Esophagus (tissue), 2 donors: ENCODE data around the gene MRGPRD. TPM values are rescaled to one million over a fixed set of nuclear protein-coding genes. Genes with fewer than 3 reads are reported as not detected.

Experiments
- H3K27ac ChIP-seq, 2 donors: one replicate each; pipeline ENCODE4 v1.5.1; 2013; ENCODE audit warnings: low read depth in 2 of 2, mild to moderate bottlenecking in 2 of 2, inconsistent platforms in 1 of 2, low read length in 1 of 2, moderate library complexity in 1 of 2
- H3K27me3 ChIP-seq, 2 donors: one replicate each; pipeline ENCODE4 v1.6.1; 2013; ENCODE audit warnings: low read length in 2 of 2, control low read depth in 1 of 2, mild to moderate bottlenecking in 1 of 2; ENCODE audit not compliant: insufficient read depth in 2 of 2, control insufficient read depth in 1 of 2
- H3K36me3 ChIP-seq, 2 donors: one replicate each; pipeline ENCODE4 v1.6.1; 2013; ENCODE audit warnings: low read length in 1 of 2; ENCODE audit not compliant: control insufficient read depth in 2 of 2, insufficient read depth in 2 of 2
- H3K4me1 ChIP-seq, 2 donors: one replicate each; pipeline ENCODE4 v1.6.1; 2013; ENCODE audit warnings: low read length in 1 of 2; ENCODE audit not compliant: control insufficient read depth in 2 of 2, insufficient read depth in 2 of 2
- H3K4me3 ChIP-seq, 2 donors: one replicate each; pipeline ENCODE4 v1.5.1; 2013; ENCODE audit warnings: low read length in 2 of 2, mild to moderate bottlenecking in 2 of 2, low read depth in 1 of 2, moderate library complexity in 1 of 2
- H3K9me3 ChIP-seq, 2 donors: one replicate each; pipeline ENCODE4 v1.6.1; 2013; ENCODE audit warnings: mild to moderate bottlenecking in 2 of 2, low read depth in 1 of 2, low read length in 1 of 2, moderate library complexity in 1 of 2; ENCODE audit not compliant: control insufficient read depth in 2 of 2, insufficient read depth in 1 of 2
- WGBS, 2 donors: extraction: QIAGEN DNeasy Blood & Tissue Kit; methylation state at CpG; one replicate each; pipeline ENCODE4 v1.1.7; 2013; 5-methylcytosine and 5-hydroxymethylcytosine counted together
- polyA plus RNA-seq, 2 donors: library from polyadenylated mRNA; stranded (reverse); fragments of 200-250 nt; gene quantifications; one replicate each; pipeline ENCODE4 v1.2.3, GENCODE V29; 2013
- donor health status: healthy with polysubstance abuse.
- donor health status: Bipolar disorder and iron deficiency.

MRGPRD gene
- polyA plus RNA-seq, 2 donors: not detected

DNA sequence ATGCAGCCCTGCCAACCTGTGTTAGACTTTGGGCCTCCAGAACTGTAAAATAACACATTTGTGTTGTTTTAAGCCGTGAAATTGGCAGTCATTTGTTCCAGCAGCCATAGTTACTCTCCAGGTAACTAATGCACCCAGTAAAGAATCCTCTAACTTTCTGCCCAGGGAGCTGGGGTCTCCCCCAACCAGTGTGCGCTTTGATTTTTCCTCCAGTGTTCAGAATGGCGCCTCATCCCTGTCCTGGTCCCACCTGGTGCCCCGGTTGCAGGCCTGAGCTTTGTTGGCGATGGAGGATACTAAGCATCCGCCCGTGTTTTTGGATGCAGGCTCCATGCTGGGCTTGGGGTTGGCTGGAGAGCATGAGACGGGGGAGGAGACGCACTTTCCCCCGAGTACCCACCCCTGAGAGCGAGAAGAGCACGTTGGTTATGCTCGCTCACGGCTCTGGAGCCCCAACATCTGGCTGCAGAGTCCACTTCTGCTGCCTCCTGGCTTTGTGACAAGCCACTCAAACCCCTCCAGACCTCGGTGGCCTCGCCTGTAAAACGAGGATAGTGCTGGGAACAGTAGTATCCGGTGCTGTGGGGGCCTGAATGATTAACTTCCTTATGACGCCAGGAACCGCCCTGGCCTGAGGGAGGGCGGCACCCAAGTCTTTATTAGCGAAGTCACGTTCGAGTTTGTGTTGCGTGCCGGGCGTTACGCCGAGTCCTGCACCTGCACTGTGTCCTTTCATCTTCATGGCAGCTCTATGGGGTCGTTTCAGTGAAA lies 25.8 kb downstream of the MRGPRD start:
- Histone ChIP-seq H3K4me1 (peaks cover 2 to 5% of the 10 kb centered on the region in 2 donors), H3K36me3 (no peaks in the 10 kb centered on the region), H3K27me3 (no peaks in the 10 kb centered on the region), H3K9me3 (no peaks in the 10 kb centered on the region), H3K27ac (peak overlapping the region in 1 of 2 donors; percentile 24), H3K4me3 (no peak overlapping the region)
- 33 to 38% methylated on average over 30 of the region's 30 CpGs for WGBS, 2 donors

DNA sequence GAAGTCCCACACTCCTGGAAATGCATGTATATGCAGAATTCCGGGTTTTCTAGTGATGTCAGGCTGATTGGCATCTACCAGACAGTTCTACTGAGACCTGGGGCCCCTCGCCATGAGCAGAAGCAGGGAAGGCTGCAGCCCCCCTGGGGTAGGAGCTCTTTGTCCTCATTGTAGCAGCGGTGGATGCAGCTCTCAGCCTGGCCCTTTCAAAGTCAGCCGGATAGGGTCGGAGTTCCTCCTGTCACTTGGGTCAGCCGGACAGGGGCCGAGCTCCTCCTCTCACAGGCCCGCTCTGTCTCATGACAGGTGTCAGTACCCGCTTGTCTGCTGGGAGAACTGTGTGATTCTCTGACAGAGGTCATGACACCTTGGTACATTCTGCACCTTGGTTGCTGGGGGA lies 30.0 kb downstream of the MRGPRD start:
- no peaks in the 10 kb centered on the region for H3K27me3 ChIP-seq
- 78 to 84% methylated on average over 9 of the region's 9 CpGs for WGBS, 2 donors

DNA sequence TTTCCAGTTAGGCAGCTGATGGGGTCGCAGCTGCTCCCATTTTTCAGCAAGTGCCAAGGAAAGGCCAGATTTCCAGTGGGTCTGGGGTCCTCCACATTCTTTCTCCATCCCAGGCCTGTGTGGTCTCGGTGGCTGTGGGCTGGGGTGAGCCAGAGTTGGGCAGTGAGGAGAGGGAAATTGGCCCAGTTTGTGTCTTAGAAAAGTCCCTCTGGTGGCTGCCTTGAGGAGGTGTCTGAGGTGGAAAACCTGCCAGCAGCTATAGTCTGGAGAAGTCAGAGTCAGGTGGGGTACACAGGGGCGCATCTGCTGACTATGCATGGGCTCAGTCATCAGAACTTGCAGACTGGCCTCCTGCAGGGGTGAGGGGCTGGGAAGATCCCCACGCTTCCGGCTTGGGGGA lies 30.5 kb downstream of the MRGPRD start:
- H3K36me3 ChIP-seq: no peaks in the 10 kb centered on the region
- no peaks in the 10 kb centered on the region for H3K27me3 ChIP-seq
- no peaks in the 10 kb centered on the region for H3K9me3 ChIP-seq
- no peak overlapping the region for H3K4me3 ChIP-seq
- WGBS, 2 donors: 82% methylated on average over 5 of the region's 5 CpGs
- H3K4me1 ChIP-seq: peaks cover 2% of the 10 kb centered on the region in 2 donors
- H3K27ac ChIP-seq: no peak overlapping the region

More for the DNA sequence above, 30.0 kb downstream of the MRGPRD start:
- H3K4me3 ChIP-seq: no peak overlapping the region
- H3K36me3 ChIP-seq: no peaks in the 10 kb centered on the region
- H3K9me3 ChIP-seq: no peaks in the 10 kb centered on the region
- peaks cover 2% of the 10 kb centered on the region in 2 donors for H3K4me1 ChIP-seq
- no peak overlapping the region for H3K27ac ChIP-seq

DNA sequence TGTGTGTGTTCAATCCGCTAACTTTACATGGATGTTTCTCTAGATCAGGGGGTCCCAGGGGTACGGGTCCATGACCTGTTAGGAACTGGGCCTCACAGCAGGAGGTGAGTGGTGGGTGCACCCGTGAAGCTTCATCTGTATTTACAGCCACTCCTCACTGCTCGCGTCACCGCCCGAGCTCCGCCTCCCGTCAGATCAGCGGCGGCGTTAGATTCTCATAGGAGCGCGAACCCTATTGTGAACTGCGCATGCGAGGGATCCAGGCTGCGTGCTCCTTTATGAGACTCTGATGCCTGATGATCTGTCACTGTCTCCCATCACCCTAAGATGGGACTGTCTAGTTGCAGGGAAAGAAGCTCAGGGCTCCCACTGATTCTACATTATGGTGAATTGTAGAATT lies 31.9 kb downstream of the MRGPRD start:
- Histone ChIP-seq H3K4me3 (no peak overlapping the region), H3K36me3 (no peaks in the 10 kb centered on the region), H3K4me1 (peaks cover 2% of the 10 kb centered on the region in 2 donors), H3K27me3 (no peaks in the 10 kb centered on the region), H3K9me3 (no peaks in the 10 kb centered on the region), H3K27ac (no peak overlapping the region)
- whole genome bisulfite sequencing, 2 donors: 95% methylated on average over 17 of the region's 17 CpGs

DNA sequence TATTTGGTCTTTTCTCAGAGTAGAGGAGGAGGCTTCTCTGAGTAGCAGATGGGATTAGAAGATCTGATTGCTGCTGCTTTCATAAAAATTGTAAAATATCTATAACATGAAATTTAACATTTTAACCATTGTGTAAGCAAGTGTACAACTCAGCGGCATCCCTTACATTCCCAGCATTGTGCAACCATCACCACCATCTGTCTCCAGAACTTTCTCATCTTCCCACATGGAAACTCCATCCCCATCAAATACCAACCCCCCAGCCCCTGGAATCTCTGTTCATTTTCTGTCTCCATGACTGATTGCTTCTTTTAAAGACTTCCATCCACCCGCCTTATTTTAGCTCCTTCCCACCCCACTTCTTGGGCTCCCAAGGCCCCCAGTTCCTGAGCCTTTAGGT lies 32.3 kb downstream of the MRGPRD start:
- WGBS, 2 donors: 53 to 64% methylated on average over 2 of the region's 2 CpGs
- H3K27me3 ChIP-seq: no peaks in the 10 kb centered on the region
- H3K36me3 ChIP-seq: no peaks in the 10 kb centered on the region
- no peak overlapping the region for H3K4me3 ChIP-seq
- no peaks in the 10 kb centered on the region for H3K9me3 ChIP-seq
- no peak overlapping the region for H3K27ac ChIP-seq
- peaks cover 2% of the 10 kb centered on the region in 2 donors for H3K4me1 ChIP-seq

DNA sequence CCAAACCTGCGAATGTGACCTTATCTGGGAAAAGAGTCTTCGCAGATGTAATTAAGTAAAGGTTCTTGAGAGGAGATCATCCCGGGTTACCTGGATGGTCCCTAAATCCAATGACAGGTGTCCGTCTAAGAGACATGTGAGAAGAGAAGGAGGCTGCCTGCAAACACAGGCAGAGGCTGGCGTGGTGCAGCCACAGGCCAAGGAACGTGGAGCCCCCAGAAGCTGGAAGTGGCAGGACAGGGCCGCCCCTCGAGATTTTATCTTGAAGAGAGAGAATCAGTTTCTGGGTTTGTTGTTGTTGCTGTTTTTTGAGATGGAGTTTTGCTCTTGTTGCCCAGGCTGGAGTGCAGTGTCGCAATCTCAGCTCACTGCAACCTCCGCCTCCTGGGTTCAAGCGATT lies 33.6 kb downstream of the MRGPRD start:
- H3K27ac ChIP-seq: no peak overlapping the region
- no peaks in the 10 kb centered on the region for H3K9me3 ChIP-seq
- H3K36me3 ChIP-seq: no peaks in the 10 kb centered on the region
- H3K4me1 ChIP-seq: peaks cover 2% of the 10 kb centered on the region in 2 donors
- H3K27me3 ChIP-seq: no peaks in the 10 kb centered on the region
- 65 to 73% methylated on average over 11 of the region's 11 CpGs for WGBS, 2 donors
- H3K4me3 ChIP-seq: no peak overlapping the region

DNA sequence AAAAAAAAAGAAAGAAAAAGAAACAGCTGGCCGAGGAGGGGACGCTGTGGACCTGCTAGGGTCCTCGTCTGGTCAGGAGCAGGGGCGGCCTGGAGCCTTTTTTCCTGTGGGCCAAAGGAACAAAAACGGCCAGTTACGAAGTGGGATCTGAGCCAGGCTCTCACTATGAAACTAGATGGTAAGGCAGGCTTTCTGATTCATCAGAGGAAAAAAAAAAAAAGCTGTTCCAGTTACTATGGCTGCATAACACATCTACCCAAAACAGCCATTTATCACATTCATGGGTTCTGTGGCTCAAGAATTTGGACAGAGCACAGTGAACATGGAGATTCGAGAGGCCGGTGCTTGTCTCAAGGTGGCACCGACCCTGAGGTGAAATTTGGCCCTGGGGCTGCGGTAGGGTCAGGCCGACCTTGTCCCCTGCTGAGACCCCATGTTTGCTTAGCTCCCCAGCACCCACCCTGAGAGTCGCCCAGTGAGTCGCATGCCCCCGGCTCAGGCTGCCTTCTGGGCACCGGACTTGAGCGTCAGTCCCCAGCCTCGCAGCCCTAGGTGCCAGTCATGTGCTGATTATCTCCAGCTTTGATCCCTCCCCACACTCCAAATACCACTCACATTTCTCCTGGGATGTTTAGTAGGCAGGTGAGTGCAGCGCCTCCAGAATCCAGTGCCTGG lies 34.2 kb downstream of the MRGPRD start:
- 26 to 27% methylated on average over 18 of the region's 18 CpGs for WGBS, 2 donors
- Histone ChIP-seq H3K9me3 (no peaks in the 10 kb centered on the region), H3K36me3 (peaks cover 0 to 2% of the 10 kb centered on the region in 2 donors), H3K4me3 (no peak overlapping the region), H3K27me3 (no peaks in the 10 kb centered on the region), H3K27ac (peak overlapping the region; percentile 22 to 78), H3K4me1 (peaks cover 2% of the 10 kb centered on the region in 2 donors)

DNA sequence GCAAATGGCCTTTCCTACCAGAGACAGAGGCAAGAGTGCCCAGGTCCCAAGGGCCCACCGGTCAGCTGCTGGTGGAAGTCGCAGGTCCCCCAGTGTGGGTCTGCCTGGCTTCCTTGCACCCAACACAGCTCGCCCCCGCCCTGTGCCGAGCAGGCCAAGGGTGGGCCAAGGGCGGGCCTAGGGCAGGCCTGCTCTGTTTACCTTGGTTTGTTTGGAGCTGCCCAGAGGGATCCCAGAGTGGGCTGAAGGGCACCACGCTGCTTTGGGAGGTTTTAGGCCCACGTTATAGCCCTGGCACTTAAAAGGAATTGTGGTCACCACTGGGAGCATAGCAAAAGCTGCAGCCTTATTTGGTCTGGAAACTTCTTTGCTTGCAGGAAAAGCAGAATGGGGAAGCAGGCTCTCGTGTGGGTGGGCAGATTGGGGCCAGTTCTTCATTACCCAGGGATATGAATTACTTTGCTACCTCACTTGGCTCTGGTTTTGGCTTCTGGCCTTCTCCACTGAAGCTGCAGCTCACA lies 38.0 kb downstream of the MRGPRD start:
- 50 to 72% methylated on average over 9 of the region's 9 CpGs for WGBS, 2 donors
- Histone ChIP-seq H3K27me3 (no peaks in the 10 kb centered on the region), H3K9me3 (no peaks in the 10 kb centered on the region), H3K4me1 (peaks cover 0 to 2% of the 10 kb centered on the region in 2 donors), H3K4me3 (no peak overlapping the region), H3K27ac (peak overlapping the region; percentile 82 to 84), H3K36me3 (peaks cover 4 to 30% of the 10 kb centered on the region in 2 donors)

DNA sequence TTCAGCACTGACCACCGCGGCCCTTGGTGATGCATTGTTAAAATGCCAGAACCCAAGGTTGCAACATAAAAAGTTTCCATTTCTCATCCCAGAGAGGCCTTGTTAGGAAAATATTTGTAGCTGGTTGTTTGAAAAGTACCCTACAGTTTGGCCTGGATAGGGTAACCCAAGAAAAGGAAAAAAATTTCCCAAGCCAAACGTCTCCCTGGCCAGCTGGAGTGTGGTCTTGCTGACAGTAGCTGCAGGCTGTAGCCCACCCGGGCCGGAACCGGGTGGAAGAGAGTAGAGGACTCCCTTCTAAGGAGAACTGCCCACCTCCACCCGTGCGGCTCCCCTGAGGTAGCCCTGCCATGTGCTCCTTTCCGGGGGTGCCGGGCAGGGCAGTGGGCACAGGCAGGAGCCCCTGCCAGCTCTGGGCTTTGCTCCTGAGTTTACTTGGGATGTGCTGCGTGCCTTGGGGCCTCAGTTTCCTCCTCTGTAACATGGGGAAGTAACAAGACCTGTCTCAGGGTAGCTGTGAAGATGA lies 38.6 kb downstream of the MRGPRD start:
- Histone ChIP-seq H3K27me3 (no peaks in the 10 kb centered on the region), H3K36me3 (peaks cover 6 to 34% of the 10 kb centered on the region in 2 donors), H3K4me1 (peaks cover 0 to 2% of the 10 kb centered on the region in 2 donors), H3K27ac (peak overlapping the region; percentile 82 to 84), H3K9me3 (no peaks in the 10 kb centered on the region), H3K4me3 (no peak overlapping the region)
- WGBS, 2 donors: 66 to 67% methylated on average over 10 to 11 of the region's 11 CpGs
